Testis (tissue), 3 donors: ENCODE results near the gene CFH. TPM values are rescaled to one million over a fixed set of nuclear protein-coding genes. Genes with fewer than 3 reads are reported as not detected.

Experiments used
- DNase-seq: peaks from one replicate; pipeline ENCODE4 v3.0.0-alpha.2; 2019
- H3K27ac ChIP-seq, 2 donors: fragments of 200-600 bp; sonication (generic); one replicate each; pipeline ENCODE4 v1.5.1; 2019
- H3K27me3 ChIP-seq: fragments of 200-600 bp; sonication (generic); one replicate; pipeline ENCODE4 v1.5.1; 2019
- H3K36me3 ChIP-seq: fragments of 200-600 bp; sonication (generic); one replicate; pipeline ENCODE4 v1.5.1; 2017; ENCODE audit warnings: low read depth; ENCODE audit errors: missing control alignments
- H3K4me1 ChIP-seq: fragments of 200-600 bp; sonication (generic); one replicate; pipeline ENCODE4 v1.5.1; 2019
- H3K4me3 ChIP-seq, 2 donors: fragments of 200-600 bp; sonication (generic); one replicate each; pipeline ENCODE4 v1.5.1; 2017 to 2019
- H3K9me3 ChIP-seq: fragments of 200-600 bp; sonication (generic); one replicate; pipeline ENCODE4 v1.5.1; 2017
- POLR2A ChIP-seq: fragments of 450-650 bp; IDR thresholded peaks from one replicate; pipeline ENCODE4 v1.6.1; 2017; ENCODE audit warnings: antibody characterized with exemption, mild to moderate bottlenecking, moderate library complexity
- WGBS, 2 donors: methylation state at CpG; one replicate each; pipeline ENCODE4 v1.1.5; 2018; 5-methylcytosine and 5-hydroxymethylcytosine counted together
- intact Hi-C: fragments of 100-400 bp; cut with DNase I; formaldehyde crosslinking; loops from one replicate; pipeline ENCODE4 v1.15.1; 2023; ENCODE audit warnings: low total_unique reads
- polyA plus RNA-seq: library from polyadenylated mRNA; stranded (reverse); fragments of 350-450 nt; fragmentation: Illumina TruSeq; extraction: RNeasy Lipid Tissue Mini Kit (QIAGEN cat#74804); gene quantifications from one replicate; pipeline ENCODE4 v1.2.3, GENCODE V29; 2014; ENCODE audit warnings: low read depth, low replicate concordance; ENCODE audit not compliant: insufficient read depth
- total RNA-seq, 2 donors: library from RNA; depleted of rRNA; stranded (reverse); fragments of >200 nt; gene quantifications; one replicate each; pipeline ENCODE4 v1.2.3, GENCODE V29; 2016
- TF ChIP-seq, protein P1 (sequence below), 3 experiments: fragments of 450-650 bp in 2 of 3; fragments of 200-600 bp in 1 of 3; sonication (generic) in 1 of 3; IDR thresholded peaks; one replicate each; pipeline ENCODE4 v1.5.1; 2016 to 2019; ENCODE audit warnings: antibody characterized with exemption in 3 of 3, mild to moderate bottlenecking in 2 of 3, moderate library complexity in 1 of 3

CFH gene
- total and polyA plus RNA-seq, 3 donors from 2014 or later, result 9.3 to 32.1 (median 26.2) TPM

DNA sequence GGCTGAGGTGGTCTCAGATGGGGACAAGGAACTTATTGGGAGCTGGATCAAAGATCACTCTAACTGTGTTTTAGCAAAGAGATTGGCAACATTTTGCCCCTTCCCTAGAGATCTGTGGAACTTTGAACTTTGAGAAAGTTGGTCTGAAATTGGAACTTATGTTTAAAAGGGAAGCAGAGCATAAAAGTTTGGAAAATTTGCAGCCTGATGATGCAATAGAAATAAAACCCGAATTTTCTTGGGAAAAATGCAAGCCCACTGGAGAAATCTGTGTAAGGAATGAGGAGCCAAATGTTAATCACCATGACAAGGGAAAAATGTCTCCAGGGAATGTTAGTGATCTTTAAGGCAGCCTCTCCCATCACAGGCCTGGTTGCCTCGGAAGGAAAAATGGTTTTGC is 17.2 kb downstream of the CFH start:
- WGBS, 2 donors, result 78 to 90% methylated on average over 2 of the region's 2 CpGs
- intact Hi-C loops, result loop anchor here (10.0 kb wide), 1 partner anchor 314 kb away; no protein-coding TSS in a partner anchor
- Histone ChIP-seq H3K27ac (no peak overlapping the region), H3K27me3 (no peaks in the 10 kb centered on the region), H3K4me1 (no peaks in the 10 kb centered on the region), H3K36me3 (no peaks in the 10 kb centered on the region), H3K9me3 (no peaks in the 10 kb centered on the region), H3K4me3 (no peak overlapping the region)
- no peak for DNase-seq
- TF ChIP-seq, protein P1, sequence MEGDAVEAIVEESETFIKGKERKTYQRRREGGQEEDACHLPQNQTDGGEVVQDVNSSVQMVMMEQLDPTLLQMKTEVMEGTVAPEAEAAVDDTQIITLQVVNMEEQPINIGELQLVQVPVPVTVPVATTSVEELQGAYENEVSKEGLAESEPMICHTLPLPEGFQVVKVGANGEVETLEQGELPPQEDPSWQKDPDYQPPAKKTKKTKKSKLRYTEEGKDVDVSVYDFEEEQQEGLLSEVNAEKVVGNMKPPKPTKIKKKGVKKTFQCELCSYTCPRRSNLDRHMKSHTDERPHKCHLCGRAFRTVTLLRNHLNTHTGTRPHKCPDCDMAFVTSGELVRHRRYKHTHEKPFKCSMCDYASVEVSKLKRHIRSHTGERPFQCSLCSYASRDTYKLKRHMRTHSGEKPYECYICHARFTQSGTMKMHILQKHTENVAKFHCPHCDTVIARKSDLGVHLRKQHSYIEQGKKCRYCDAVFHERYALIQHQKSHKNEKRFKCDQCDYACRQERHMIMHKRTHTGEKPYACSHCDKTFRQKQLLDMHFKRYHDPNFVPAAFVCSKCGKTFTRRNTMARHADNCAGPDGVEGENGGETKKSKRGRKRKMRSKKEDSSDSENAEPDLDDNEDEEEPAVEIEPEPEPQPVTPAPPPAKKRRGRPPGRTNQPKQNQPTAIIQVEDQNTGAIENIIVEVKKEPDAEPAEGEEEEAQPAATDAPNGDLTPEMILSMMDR (IDR thresholded peaks at IDR 0.05), result no peak
- TF ChIP-seq POLR2A, result no peak

DNA sequence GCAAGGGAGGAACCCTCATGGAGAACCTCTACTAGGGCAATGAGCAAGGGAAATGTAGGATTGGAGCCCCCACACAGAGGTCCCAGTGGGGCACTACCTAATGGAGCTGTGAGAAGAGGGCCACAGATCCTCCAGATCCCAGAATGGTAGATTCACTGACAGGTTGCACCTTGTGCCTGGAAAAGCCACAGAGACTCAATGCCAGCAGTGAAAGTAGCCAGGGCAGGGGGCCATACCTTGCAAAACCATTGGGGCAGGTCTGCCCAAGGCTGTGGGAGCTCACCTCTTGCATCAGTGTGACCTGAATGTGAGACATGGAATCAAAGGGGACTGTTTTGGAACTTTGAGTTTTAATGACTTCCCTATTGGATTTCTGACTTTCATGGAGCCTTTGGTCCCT is 17.9 kb downstream of the CFH start:
- no peaks in the 10 kb centered on the region for H3K36me3 ChIP-seq
- H3K27ac ChIP-seq, result no peak overlapping the region
- intact Hi-C loops, result loop anchor here (10.0 kb wide), 1 partner anchor 315 kb away; no protein-coding TSS in a partner anchor
- TF ChIP-seq, protein P1 (IDR thresholded peaks at IDR 0.05), result no peak
- no peak for TF ChIP-seq POLR2A
- DNase-seq, result no peak
- no peaks in the 10 kb centered on the region for H3K27me3 ChIP-seq
- no peak overlapping the region for H3K4me3 ChIP-seq
- H3K4me1 ChIP-seq, result no peaks in the 10 kb centered on the region
- no peaks in the 10 kb centered on the region for H3K9me3 ChIP-seq

DNA sequence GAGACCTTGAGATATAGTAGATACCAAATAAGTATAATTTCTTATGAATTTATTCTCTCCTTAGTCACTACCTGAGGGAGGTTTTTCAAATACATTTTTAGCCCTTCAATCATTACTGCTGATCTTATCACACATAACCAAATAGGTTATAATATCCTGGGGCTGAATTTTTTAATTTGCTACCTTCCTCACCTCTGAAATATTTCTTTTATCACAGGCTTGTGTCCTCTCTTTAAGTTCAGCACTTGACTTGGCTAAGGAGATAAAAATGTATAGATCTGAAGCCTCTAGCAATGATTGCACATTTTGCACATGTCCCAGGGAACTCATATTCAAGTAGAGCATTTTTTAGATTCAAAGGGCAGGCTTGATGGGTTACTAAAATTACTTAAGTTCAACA is 23.1 kb downstream of the CFH start:
- no peaks in the 10 kb centered on the region for H3K36me3 ChIP-seq

DNA sequence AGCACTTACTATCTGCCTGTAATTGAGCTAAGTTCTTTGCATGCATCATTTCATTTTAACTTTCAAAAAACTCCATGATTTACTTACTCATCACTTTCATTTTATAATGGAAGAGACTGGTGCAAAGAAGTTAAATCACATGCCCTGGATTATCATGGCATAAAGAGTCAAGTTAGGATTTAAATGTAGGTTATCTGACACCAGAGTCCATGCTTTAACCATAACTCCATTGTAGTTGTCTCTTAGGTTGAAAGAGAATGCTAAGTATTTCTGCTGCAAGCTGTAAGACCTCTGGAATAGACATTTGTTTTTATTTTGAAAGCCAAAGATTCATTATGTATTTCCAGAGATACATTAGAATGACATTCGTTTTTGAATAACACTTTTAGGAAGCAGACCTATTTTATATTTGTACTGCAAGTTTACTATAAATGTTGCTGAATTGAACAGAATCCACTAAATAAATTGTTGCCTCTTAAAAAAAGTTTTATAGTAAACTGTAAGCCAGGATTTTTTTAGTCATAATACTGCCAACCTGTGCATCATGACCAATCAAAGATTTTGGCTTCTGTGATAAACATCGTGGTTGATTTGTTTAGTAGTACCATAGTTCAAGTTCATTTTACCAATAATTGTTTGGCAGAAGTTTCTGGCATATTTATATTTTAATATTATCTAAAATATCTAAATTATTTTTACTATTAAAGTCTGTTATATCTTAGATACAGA is 26.1 kb downstream of the CFH start:
- 54 to 60% methylated on average over 2 of the region's 2 CpGs for WGBS, 2 donors
- intact Hi-C loops, result no loop called here
- no peak for DNase-seq
- no peak overlapping the region for H3K4me3 ChIP-seq
- no peak for TF ChIP-seq POLR2A
- TF ChIP-seq, protein P1 (IDR thresholded peaks at IDR 0.05), result no peak
- H3K27ac ChIP-seq, result no peak overlapping the region
- H3K4me1 ChIP-seq, result no peaks in the 10 kb centered on the region
- no peaks in the 10 kb centered on the region for H3K36me3 ChIP-seq
- no peaks in the 10 kb centered on the region for H3K27me3 ChIP-seq
- H3K9me3 ChIP-seq, result no peaks in the 10 kb centered on the region

More for the DNA sequence above, 23.1 kb downstream of the CFH start:
- intact Hi-C loops, result no loop called here
- no peak overlapping the region for H3K27ac ChIP-seq
- DNase-seq, result no peak
- TF ChIP-seq, protein P1 (IDR thresholded peaks at IDR 0.05), result no peak
- TF ChIP-seq POLR2A, result no peak
- H3K9me3 ChIP-seq, result no peaks in the 10 kb centered on the region
- H3K4me1 ChIP-seq, result no peaks in the 10 kb centered on the region
- no peaks in the 10 kb centered on the region for H3K27me3 ChIP-seq
- no peak overlapping the region for H3K4me3 ChIP-seq

DNA sequence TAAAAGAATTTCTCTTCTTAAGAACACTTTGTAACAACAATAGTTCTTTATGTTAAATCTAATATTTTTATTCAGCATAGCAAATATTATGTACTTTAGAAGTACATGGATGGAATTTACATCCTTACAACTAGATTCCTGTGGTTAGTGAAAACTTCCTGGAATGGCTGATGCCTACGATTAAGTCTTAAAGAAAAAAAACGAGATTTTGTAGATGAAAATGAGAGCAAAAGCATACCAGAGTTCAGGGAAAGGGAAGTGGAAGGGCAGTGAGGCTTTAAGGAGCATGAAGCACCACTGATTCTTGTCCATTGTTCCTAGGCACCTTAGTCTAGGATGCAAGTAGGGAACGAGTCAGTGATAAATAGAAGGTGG is 26.7 kb downstream of the CFH start:
- no peaks in the 10 kb centered on the region for H3K27me3 ChIP-seq
- intact Hi-C loops, result no loop called here
- TF ChIP-seq POLR2A, result no peak
- TF ChIP-seq, protein P1 (IDR thresholded peaks at IDR 0.05), result no peak
- no peak overlapping the region for H3K27ac ChIP-seq
- H3K9me3 ChIP-seq, result no peaks in the 10 kb centered on the region
- WGBS, 2 donors, result 64 to 67% methylated on average over 3 of the region's 3 CpGs
- H3K4me1 ChIP-seq, result no peaks in the 10 kb centered on the region
- no peak overlapping the region for H3K4me3 ChIP-seq
- no peaks in the 10 kb centered on the region for H3K36me3 ChIP-seq
- DNase-seq, result no peak
